ENCODE data around the gene TUBB1. TPM values are rescaled to one million over a fixed set of nuclear protein-coding genes. Genes with fewer than 3 reads are reported as not detected.

TUBB1 gene
- total RNA-seq, 1 donor from 2014 or later = not detected

DNA sequence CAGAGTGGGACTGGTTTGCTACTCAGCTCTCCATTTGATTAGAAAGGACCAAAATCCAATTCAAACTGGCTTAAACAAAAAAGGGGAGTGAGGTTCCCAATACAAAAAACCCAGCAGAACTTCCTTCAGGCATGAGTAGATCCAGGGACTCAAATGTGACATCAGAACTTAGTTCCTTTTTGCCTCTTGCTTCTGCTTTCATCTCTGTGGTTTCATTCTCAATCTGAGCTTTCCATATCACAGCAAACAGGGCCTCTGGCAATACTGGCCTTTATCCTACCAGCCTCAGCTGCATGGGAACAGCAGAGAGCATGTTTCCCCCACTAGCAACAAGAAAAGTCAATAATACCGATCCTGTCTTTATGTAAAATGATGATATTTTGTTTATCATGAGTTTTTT lies 52.0 kb downstream of the TUBB1 start:
- DNase-seq (ENCODE audit: extremely low read depth, low read depth, low spot score) = no peak

DNA sequence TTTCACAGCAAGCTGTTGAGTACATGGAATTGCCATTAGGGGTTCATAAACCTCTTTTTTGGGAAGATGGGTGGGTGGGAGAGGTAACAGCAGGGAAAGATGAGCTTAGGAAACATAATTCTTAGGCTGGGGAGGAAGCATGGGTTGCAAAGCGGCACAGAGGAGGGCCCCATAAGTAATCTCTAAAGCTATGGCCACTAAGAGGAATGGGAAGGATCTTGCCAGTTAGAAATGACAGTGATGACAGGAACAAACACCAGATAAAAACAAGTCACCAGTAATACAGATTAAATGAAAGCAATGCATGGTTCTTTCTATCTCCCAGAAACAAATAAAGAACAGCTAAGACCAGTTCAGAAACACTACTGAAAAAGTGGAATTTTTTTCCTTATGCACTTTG lies 54.4 kb downstream of the TUBB1 start:
- no peak for DNase-seq (ENCODE audit: extremely low read depth, low read depth, low spot score)

DNA sequence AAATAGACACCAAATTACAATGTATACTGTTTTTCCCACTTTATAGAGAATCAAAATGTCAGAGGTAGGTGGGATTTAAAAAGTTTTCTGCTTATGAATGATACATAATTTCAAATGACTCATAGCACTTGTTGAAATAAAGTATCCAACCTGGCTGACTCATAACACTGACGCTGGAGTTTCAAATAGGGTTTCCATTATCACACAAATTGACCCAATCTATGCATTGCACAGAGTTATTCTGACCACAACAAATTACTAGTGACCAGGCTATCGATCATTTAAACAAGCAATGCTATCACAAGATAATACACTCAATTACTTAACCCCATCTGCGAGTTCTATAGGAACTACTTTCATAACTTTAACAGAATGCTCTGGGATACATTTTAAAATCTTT lies 55.2 kb downstream of the TUBB1 start:
- no peak for DNase-seq (ENCODE audit: extremely low read depth, low read depth, low spot score)

DNA sequence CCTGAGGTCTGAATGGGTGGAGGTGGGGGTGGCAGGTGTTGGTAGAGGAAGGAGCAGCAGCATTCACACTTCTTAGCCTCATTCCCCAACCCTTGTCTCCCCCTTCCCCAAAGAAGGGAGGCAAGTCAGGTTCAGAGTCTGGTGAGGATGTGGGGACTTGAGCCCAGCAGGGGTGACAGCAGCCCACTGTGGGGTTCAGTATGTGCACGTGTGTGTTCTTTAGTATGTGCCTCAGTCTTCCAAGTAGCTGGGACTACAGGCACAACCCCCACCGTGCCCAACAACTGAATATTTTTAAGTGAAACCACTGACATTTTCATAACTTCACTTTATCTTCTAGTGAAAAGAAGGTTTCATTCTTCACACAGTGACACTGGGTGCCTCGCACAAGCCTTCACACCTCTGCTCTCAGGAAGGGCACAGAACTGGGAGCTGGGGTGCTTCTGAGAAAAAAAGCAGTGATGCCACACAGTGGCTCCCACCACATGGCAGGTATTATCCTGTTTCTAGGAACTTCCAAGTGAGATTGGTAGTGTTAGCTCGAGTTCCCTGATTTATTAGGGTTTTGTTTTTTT lies 56.8 kb downstream of the TUBB1 start:
- no peak for DNase-seq (ENCODE audit: extremely low read depth, low read depth, low spot score)

Other genes starting within 250 kb of the TUBB1 start
- gene GNAS-AS1, start 168.5 kb upstream of the TUBB1 start, total RNA-seq = not detected in 2 replicates
- gene GNAS, start 166.7 kb upstream of the TUBB1 start, total RNA-seq = 827 and 1,103 TPM in 2 replicates
- 38.2 and 49.2 TPM in 2 replicates for gene NELFCD, start 38.2 kb upstream of the TUBB1 start, total RNA-seq
- gene CTSZ, start 12.2 kb upstream of the TUBB1 start, total RNA-seq = 164 and 252 TPM in 2 replicates
- 27.9 and 41.7 TPM in 2 replicates for gene ATP5F1E, start 12.9 kb downstream of the TUBB1 start, total RNA-seq
- 29.5 and 50.7 TPM in 2 replicates for gene PRELID3B, start 23.4 kb downstream of the TUBB1 start, total RNA-seq
- gene ZNF831, start 144.4 kb downstream of the TUBB1 start, total RNA-seq = not detected in 2 replicates

Data from glomerular endothelial cell (primary cell).